Activated CD4-positive, alpha-beta T cell treated with anti-CD3 and anti-CD28 coated beads, Interleukin-2, amount 50 U/mL, for 4 hours (primary cell): ENCODE data around the gene NFATC2.

ENCODE experiments used
- DNase-seq, 2 experiments: peaks; one replicate each; pipeline ENCODE4 v3.0.0-alpha.2; 2020

Gene NFATC2

GRCh38 chr20:51447097-51447764 is 95.3 kb downstream of the NFATC2 start:
- no peak for DNase-seq

GRCh38 chr20:51446656-51447055 is 95.9 kb downstream of the NFATC2 start:
- no peak for DNase-seq

GRCh38 chr20:51446230-51446629 is 96.3 kb downstream of the NFATC2 start:
- no peak for DNase-seq

- no peak for DNase-seq
These were observed 96.9 kb downstream of the NFATC2 start for GRCh38 chr20:51445591-51445990.

- no peak for DNase-seq
These were observed 97.5 kb downstream of the NFATC2 start for GRCh38 chr20:51444922-51445438.

GRCh38 chr20:51444467-51444866 is 98.1 kb downstream of the NFATC2 start:
- no peak for DNase-seq

- DNase-seq: no peak
These were observed 99.9 kb downstream of the NFATC2 start for GRCh38 chr20:51442602-51443001.

GRCh38 chr20:51440589-51440988 is 101.9 kb downstream of the NFATC2 start:
- no peak for DNase-seq

GRCh38 chr20:51439160-51439689 is 103.3 kb downstream of the NFATC2 start:
- DNase-seq: no peak

GRCh38 chr20:51438136-51438535 is 104.4 kb downstream of the NFATC2 start:
- no peak for DNase-seq

GRCh38 chr20:51437182-51437924 is 105.2 kb downstream of the NFATC2 start:
- no peak for DNase-seq

GRCh38 chr20:51434580-51435247 is 107.8 kb downstream of the NFATC2 start:
- no peak for DNase-seq

GRCh38 chr20:51434026-51434425 is 108.5 kb downstream of the NFATC2 start:
- no peak for DNase-seq

GRCh38 chr20:51432875-51433274 is 109.6 kb downstream of the NFATC2 start:
- DNase-seq: no peak

- DNase-seq: no peak
These were observed 110.2 kb downstream of the NFATC2 start for GRCh38 chr20:51432251-51432784.

- DNase-seq: no peak
These were observed 111.2 kb downstream of the NFATC2 start for GRCh38 chr20:51431321-51431720.

GRCh38 chr20:51430198-51430950 is 112.1 kb downstream of the NFATC2 start:
- DNase-seq: no peak

- DNase-seq: no peak
These were observed 112.8 kb downstream of the NFATC2 start for GRCh38 chr20:51429696-51430095.

- no peak for DNase-seq
These were observed 113.4 kb downstream of the NFATC2 start for GRCh38 chr20:51429144-51429482.

- DNase-seq: no peak
These were observed 113.9 kb downstream of the NFATC2 start for GRCh38 chr20:51428401-51429143.

- DNase-seq: no peak
These were observed 114.7 kb downstream of the NFATC2 start for GRCh38 chr20:51427651-51428291.
